GM12801 (cell line): Measurements from ENCODE around the gene NFKBIE.

ENCODE experiments used
- CTCF ChIP-seq: IDR thresholded peaks from one replicate; pipeline ENCODE4 v1.5.1; 2011; ENCODE audit warnings: control low read depth; ENCODE audit not compliant: insufficient read length; ENCODE audit errors: extremely low read depth

Gene NFKBIE

GRCh38 chr6:44238687-44239350, 26.5 kb downstream of the NFKBIE start:
- TF ChIP-seq CTCF = no peak

- TF ChIP-seq CTCF = peak; percentile 2
These were observed 27.4 kb downstream of the NFKBIE start for GRCh38 chr6:44237813-44238433.

- no peak for TF ChIP-seq CTCF
These were observed 28.1 kb downstream of the NFKBIE start for GRCh38 chr6:44237021-44237812.

- TF ChIP-seq CTCF = no peak
These were observed 29.3 kb downstream of the NFKBIE start for GRCh38 chr6:44235891-44236516.

GRCh38 chr6:44235269-44235668, 30.1 kb downstream of the NFKBIE start:
- TF ChIP-seq CTCF = no peak

GRCh38 chr6:44234101-44235025, 31.0 kb downstream of the NFKBIE start:
- TF ChIP-seq CTCF = no peak
